ENCODE measurements around the gene ZNF444. TPM values are rescaled to one million over a fixed set of nuclear protein-coding genes. Genes with fewer than 3 reads are reported as not detected.

The ZNF444 gene
- total and polyA plus RNA-seq, 7 experiments from 2014 or later = 15.9 to 49.6 (median 35.3) TPM

DNA sequence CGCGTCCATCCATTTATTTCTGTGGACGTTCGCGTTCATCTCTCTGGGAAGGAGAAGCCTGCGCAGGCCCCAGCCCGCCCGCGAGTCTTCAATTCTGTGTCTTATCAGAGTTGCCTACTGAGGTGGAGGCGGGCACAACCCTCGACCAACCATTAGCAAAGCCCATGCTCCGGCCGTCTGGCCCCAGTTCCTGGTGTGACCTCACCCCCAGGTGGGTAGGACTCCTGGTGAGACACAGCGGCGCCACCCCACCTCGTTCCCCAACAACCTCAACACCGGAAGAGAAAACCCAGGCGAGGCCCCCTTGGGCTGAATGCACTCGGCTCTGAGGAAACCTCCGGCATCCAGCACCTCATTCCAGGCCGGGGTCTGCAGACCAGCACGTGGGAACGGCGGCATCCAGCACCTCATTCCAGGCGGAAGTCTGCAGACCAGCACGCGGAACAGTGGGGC, 34.7 kb upstream of the ZNF444 start:
- ChIA-PET POLR2A (no interaction called here), CTCF (interaction anchor here (0.6 to 0.9 kb wide), 3 partner anchors 36 to 946 kb away, joined by 3 to 5 read pairs (median 4); no protein-coding TSS in a partner anchor)
- H3K27me3 ChIP-seq (ENCODE audit: control insufficient read depth in 2 of 2, insufficient read depth in 2 of 2, low read length in 2 of 2) = no peaks in the 10 kb centered on the region
- no peak for DNase-seq
- Mint-ChIP-seq H3K27ac (peak overlapping the region in 5 of 9 donors; percentile 1 to 77 (median 46)), H3K27me3 (no peaks in the 10 kb centered on the region), H3K9me3 (no peaks in the 10 kb centered on the region), H3K4me3 (peak overlapping the region in 6 of 10 donors; percentile 35 to 71 (median 52)), H3K4me1 (peaks cover 23 to 58% (median 40%) of the 10 kb centered on the region in 7 donors), H3K36me3 (peaks cover 0 to 7% (median 0%) of the 10 kb centered on the region in 5 donors)
- no peak overlapping the region for H3K4me3 ChIP-seq (ENCODE audit: low read length)
- intact Hi-C loops (cut with micrococcal nuclease) = loop anchor here in 1 of 2 donors (5.0 kb wide), 1 partner anchor 36 kb away; the partner anchor contains the start of gene ZNF444
- no peak overlapping the region for H3K27ac ChIP-seq (ENCODE audit: low read depth, low read length)
- H3K36me3 ChIP-seq (ENCODE audit: control insufficient read depth in 2 of 3, insufficient read depth in 3 of 3, low read length in 3 of 3) = peaks cover 0 to 26% (median 0%) of the 10 kb centered on the region in 3 experiments
- no peak for ATAC-seq
- H3K4me1 ChIP-seq (ENCODE audit: control insufficient read depth in 2 of 2, insufficient read depth in 2 of 2, low read length in 2 of 2) = peaks cover 0 to 5% of the 10 kb centered on the region in 2 donors
- H3K9me3 ChIP-seq (ENCODE audit: control insufficient read depth in 2 of 3, low read length in 3 of 3) = no peaks in the 10 kb centered on the region

DNA sequence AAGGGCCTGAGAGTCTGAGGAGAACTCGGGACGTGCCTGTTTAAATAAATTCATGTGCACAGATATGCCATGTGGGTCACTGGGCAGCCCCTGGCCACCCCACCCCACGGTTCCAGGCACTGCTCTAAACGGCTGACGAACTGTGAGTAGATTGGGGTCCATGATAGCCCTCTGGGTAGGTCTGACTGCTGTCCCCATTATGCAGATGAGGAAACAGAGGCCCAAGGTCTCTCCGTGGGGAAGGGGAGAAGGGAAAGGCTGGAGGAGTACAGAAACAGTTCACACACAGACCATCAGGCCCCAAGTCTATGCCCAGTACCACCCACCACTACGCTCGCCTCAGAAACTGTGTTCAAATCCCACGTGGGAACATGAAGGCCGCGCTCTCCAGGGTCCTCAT, 34.1 kb upstream of the ZNF444 start:
- Histone ChIP-seq H3K36me3 (ENCODE audit: control insufficient read depth in 2 of 3, insufficient read depth in 3 of 3, low read length in 3 of 3) (peaks cover 0 to 20% (median 0%) of the 10 kb centered on the region in 3 experiments), H3K4me1 (ENCODE audit: control insufficient read depth in 2 of 2, insufficient read depth in 2 of 2, low read length in 2 of 2) (peaks cover 0 to 8% of the 10 kb centered on the region in 2 donors), H3K9me3 (ENCODE audit: control insufficient read depth in 2 of 3, low read length in 3 of 3) (no peaks in the 10 kb centered on the region), H3K27me3 (ENCODE audit: control insufficient read depth in 2 of 2, insufficient read depth in 2 of 2, low read length in 2 of 2) (no peaks in the 10 kb centered on the region), H3K27ac (ENCODE audit: low read depth, low read length) (peak overlapping the region; percentile 28), H3K4me3 (ENCODE audit: low read length) (no peak overlapping the region)
- Mint-ChIP-seq H3K27me3 (no peaks in the 10 kb centered on the region), H3K4me3 (peak overlapping the region in 5 of 10 donors; percentile 36 to 71 (median 53)), H3K4me1 (peaks cover 26 to 62% (median 45%) of the 10 kb centered on the region in 7 donors), H3K9me3 (no peaks in the 10 kb centered on the region), H3K27ac (peak overlapping the region in 5 of 9 donors; percentile 14 to 83 (median 70)), H3K36me3 (peaks cover 0 to 4% (median 0%) of the 10 kb centered on the region in 5 donors)
- DNase-seq (no peak), ATAC-seq (no peak)
- CTCF ChIA-PET = interaction anchor here (0.6 kb wide), 1 partner anchor 35 kb away, joined by 3 read pairs; no protein-coding TSS in a partner anchor
- POLR2A ChIA-PET = interaction anchor here (1.1 kb wide), 1 partner anchor 14 kb away, joined by 3 read pairs; the partner anchor contains the start of gene ZNF787
- intact Hi-C loops (cut with micrococcal nuclease) = loop anchor here in 1 of 2 donors (5.0 kb wide), 1 partner anchor 35 kb away; the partner anchor contains the start of gene ZNF444

DNA sequence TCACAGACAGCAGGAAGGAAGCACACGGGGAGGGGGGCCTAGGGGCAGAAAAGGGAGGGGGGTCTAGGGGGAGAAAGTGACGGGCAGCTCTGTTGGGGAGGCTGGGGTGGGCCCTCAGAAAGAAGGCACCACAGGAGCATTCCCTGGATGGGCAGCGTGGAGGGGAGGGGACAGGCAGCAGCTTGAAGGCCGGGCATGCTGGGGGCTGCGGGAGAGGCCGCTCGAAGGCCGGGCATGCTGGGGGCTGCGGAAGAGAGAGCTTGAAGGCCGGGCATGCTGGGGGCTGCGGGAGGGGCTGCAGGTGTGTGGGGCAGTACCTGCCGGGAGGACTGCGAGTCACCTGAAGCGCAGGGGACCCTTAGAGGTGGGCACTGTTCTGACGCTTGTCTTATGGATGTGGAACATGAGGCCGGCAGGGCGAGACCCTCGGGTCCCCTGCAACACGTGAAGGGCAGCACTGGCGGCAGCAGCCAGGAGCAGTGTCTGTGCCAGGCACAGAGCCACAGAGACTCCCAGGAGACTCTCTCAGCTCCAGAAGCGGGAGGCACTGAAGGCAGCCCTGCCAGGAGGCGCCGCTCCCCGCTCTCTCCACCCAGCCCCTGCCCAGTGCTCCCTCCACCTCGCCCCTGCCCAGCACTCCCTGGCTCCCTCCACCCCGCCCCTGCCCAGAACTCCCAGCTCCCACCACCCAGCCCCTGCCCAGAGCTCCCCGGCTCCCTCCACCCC, 33.3 kb upstream of the ZNF444 start:
- no peaks in the 10 kb centered on the region for H3K9me3 Mint-ChIP-seq
- ChIA-PET POLR2A (interaction anchor here (1.1 kb wide), 1 partner anchor 13 kb away, joined by 3 read pairs; the partner anchor contains the start of gene ZNF787), CTCF (no interaction called here)
- H3K36me3 Mint-ChIP-seq = peaks cover 0 to 3% (median 0%) of the 10 kb centered on the region in 5 donors
- Histone ChIP-seq H3K9me3 (ENCODE audit: control insufficient read depth in 2 of 3, low read length in 3 of 3) (no peaks in the 10 kb centered on the region), H3K4me1 (ENCODE audit: control insufficient read depth in 2 of 2, insufficient read depth in 2 of 2, low read length in 2 of 2) (peaks cover 0 to 14% of the 10 kb centered on the region in 2 donors), H3K27ac (ENCODE audit: low read depth, low read length) (no peak overlapping the region), H3K27me3 (ENCODE audit: control insufficient read depth in 2 of 2, insufficient read depth in 2 of 2, low read length in 2 of 2) (no peaks in the 10 kb centered on the region), H3K4me3 (ENCODE audit: low read length) (no peak overlapping the region), H3K36me3 (ENCODE audit: control insufficient read depth in 2 of 3, insufficient read depth in 3 of 3, low read length in 3 of 3) (peaks cover 0 to 12% (median 0%) of the 10 kb centered on the region in 3 experiments)
- H3K27me3 Mint-ChIP-seq = no peaks in the 10 kb centered on the region
- H3K27ac Mint-ChIP-seq = peak overlapping the region in 3 of 9 donors; percentile 14 to 70 (median 15)
- ATAC-seq (no peak), DNase-seq (no peak)
- intact Hi-C loops (cut with micrococcal nuclease) = loop anchor here in 1 of 2 donors (5.0 kb wide), 1 partner anchor 35 kb away; the partner anchor contains the start of gene ZNF444
- peak overlapping the region in 1 of 10 donors; percentile 65 for H3K4me3 Mint-ChIP-seq
- H3K4me1 Mint-ChIP-seq = peaks cover 34 to 70% (median 52%) of the 10 kb centered on the region in 7 donors

DNA sequence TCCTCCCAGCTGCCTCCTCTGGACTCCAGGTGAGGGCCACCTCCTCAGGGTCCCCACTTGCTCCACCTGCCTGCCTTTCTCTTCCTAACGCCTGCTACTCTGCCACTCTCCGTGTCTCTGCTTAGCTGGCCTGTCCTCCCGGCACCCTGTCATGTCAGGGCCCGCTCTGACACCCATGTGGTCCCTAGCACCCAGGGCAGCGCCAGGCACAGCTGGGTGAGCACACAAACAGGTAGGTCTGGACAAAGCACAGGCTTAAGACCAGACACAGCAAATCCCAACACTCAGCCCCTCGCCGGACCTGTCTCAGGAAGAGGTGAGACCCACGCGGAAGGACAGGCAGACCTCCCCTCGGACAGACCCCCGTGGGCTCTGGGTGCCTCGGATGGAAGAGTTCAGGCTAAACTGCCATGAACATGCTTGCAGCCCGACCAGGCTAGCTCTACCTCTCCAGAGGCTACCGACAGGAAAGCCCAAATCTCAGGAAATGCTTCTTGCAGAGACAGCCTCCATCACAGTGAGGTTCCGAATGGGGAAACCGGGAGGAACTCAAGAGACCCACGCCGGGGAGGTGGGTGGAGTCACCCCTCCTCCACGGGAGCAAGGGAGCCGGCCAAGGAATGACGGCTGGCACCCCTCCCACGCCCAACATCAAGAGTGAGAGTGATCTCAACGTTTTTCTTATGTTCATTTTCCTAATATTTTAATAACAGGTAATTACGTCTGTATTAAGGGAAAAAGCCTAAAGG, 32.5 kb upstream of the ZNF444 start:
- ATAC-seq (no peak), DNase-seq (no peak)
- Histone ChIP-seq H3K27ac (ENCODE audit: low read depth, low read length) (no peak overlapping the region), H3K4me3 (ENCODE audit: low read length) (no peak overlapping the region), H3K9me3 (ENCODE audit: control insufficient read depth in 2 of 3, low read length in 3 of 3) (no peaks in the 10 kb centered on the region), H3K4me1 (ENCODE audit: control insufficient read depth in 2 of 2, insufficient read depth in 2 of 2, low read length in 2 of 2) (peaks cover 0 to 22% of the 10 kb centered on the region in 2 donors), H3K27me3 (ENCODE audit: control insufficient read depth in 2 of 2, insufficient read depth in 2 of 2, low read length in 2 of 2) (no peaks in the 10 kb centered on the region), H3K36me3 (ENCODE audit: control insufficient read depth in 2 of 3, insufficient read depth in 3 of 3, low read length in 3 of 3) (peaks cover 0 to 5% (median 0%) of the 10 kb centered on the region in 3 experiments)
- H3K4me3 Mint-ChIP-seq = peak overlapping the region in 2 of 10 donors; percentile 59 to 65
- intact Hi-C loops (cut with micrococcal nuclease) = loop anchor here in 1 of 2 donors (5.0 kb wide), 1 partner anchor 34 kb away; the partner anchor contains the start of gene ZNF444
- no peaks in the 10 kb centered on the region for H3K9me3 Mint-ChIP-seq
- POLR2A ChIA-PET = no interaction called here
- peak overlapping the region in 2 of 9 donors; percentile 15 to 87 for H3K27ac Mint-ChIP-seq
- peaks cover 41 to 78% (median 61%) of the 10 kb centered on the region in 7 donors for H3K4me1 Mint-ChIP-seq
- CTCF ChIA-PET = no interaction called here
- peaks cover 0 to 3% (median 0%) of the 10 kb centered on the region in 5 donors for H3K36me3 Mint-ChIP-seq
- no peaks in the 10 kb centered on the region for H3K27me3 Mint-ChIP-seq

DNA sequence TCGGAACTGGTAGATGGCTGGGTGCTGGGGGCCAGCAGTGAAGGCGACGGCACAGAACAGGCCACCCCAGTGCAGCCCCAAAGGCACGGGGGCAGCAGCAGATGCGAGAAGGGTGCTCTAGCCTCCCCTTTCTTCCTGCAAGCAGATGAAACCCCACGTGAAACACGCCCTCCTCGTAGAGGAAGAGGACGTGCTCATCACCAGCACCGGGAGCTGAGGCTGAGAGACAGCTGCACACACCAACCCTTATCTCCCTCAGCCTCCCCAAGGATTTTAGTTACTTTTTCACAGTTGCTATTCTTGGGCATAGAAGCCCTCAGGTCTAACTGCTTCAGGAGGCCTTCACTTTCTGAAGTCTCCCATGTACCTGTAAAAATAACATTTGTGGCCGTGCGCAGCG, 31.9 kb upstream of the ZNF444 start:
- peaks cover 0 to 3% (median 0%) of the 10 kb centered on the region in 5 donors for H3K36me3 Mint-ChIP-seq
- DNase-seq = no peak
- H3K4me3 ChIP-seq (ENCODE audit: low read length) = no peak overlapping the region
- intact Hi-C loops (cut with micrococcal nuclease) = loop anchor here in 1 of 2 donors (5.0 kb wide), 1 partner anchor 33 kb away; the partner anchor contains the start of gene ZNF444
- peaks cover 0 to 5% (median 0%) of the 10 kb centered on the region in 3 experiments for H3K36me3 ChIP-seq (ENCODE audit: control insufficient read depth in 2 of 3, insufficient read depth in 3 of 3, low read length in 3 of 3)
- H3K4me3 Mint-ChIP-seq = no peak overlapping the region
- ATAC-seq = no peak
- H3K27ac Mint-ChIP-seq = peak overlapping the region in 1 of 9 donors; percentile 60
- H3K27me3 Mint-ChIP-seq = no peaks in the 10 kb centered on the region
- H3K9me3 Mint-ChIP-seq = no peaks in the 10 kb centered on the region
- H3K4me1 Mint-ChIP-seq = peaks cover 47 to 85% (median 65%) of the 10 kb centered on the region in 7 donors
- no peak overlapping the region for H3K27ac ChIP-seq (ENCODE audit: low read depth, low read length)
- H3K9me3 ChIP-seq (ENCODE audit: control insufficient read depth in 2 of 3, low read length in 3 of 3) = no peaks in the 10 kb centered on the region
- H3K4me1 ChIP-seq (ENCODE audit: control insufficient read depth in 2 of 2, insufficient read depth in 2 of 2, low read length in 2 of 2) = peaks cover 0 to 25% of the 10 kb centered on the region in 2 donors
- H3K27me3 ChIP-seq (ENCODE audit: control insufficient read depth in 2 of 2, insufficient read depth in 2 of 2, low read length in 2 of 2) = no peaks in the 10 kb centered on the region
- ChIA-PET CTCF (no interaction called here), POLR2A (no interaction called here)

All from naive thymus-derived CD4-positive, alpha-beta T cell (primary cell).